Left ventricle myocardium inferior (tissue), 1 donor: Measurements from ENCODE around the gene MIA. TPM values are rescaled to one million over a fixed set of nuclear protein-coding genes. Genes with fewer than 3 reads are reported as not detected.

Experiments
- DNase-seq: peaks from one replicate; pipeline ENCODE4 v3.0.0-alpha.2; 2020
- H3K27ac ChIP-seq: fragments of 200-600 bp; replicated peaks from 2 replicates; pipeline ENCODE4 v1.8.0; 2021
- H3K27me3 ChIP-seq: fragments of 200-600 bp; 2 replicates; pipeline ENCODE4 v1.8.0; 2021; ENCODE audit warnings: low read depth
- H3K36me3 ChIP-seq: fragments of 200-600 bp; 2 replicates; pipeline ENCODE4 v1.8.0; 2021
- H3K4me1 ChIP-seq: fragments of 200-600 bp; 2 replicates; pipeline ENCODE4 v1.8.0; 2021
- H3K4me3 ChIP-seq: fragments of 200-600 bp; 2 replicates; pipeline ENCODE4 v1.8.0; 2021; ENCODE audit warnings: mild to moderate bottlenecking, moderate library complexity
- H3K9me3 ChIP-seq: fragments of 200-600 bp; replicated peaks from 2 replicates; pipeline ENCODE4 v1.8.0; 2021
- intact Hi-C: fragments of 100-400 bp; cut with micrococcal nuclease; formaldehyde crosslinking; loops from one replicate; pipeline ENCODE4 v1.11.0; 2022
- total RNA-seq: library from RNA; stranded (reverse); fragmentation: NEBNext Ultra II Directional; extraction: Animal tissue kit (Norgen Biotek cat#: 25700); gene quantifications from one replicate; pipeline ENCODE4 v1.2.1, GENCODE V29; 2021
- TF ChIP-seq, protein P1 (sequence below): fragments of 200-600 bp; IDR thresholded peaks from 2 replicates; pipeline ENCODE4 v1.8.0; 2021; ENCODE audit warnings: antibody characterized with exemption, mild to moderate bottlenecking, borderline replicate concordance
- donor health status: DM: no; HTN: yes; CAD: no; lungs with severe emphysema.

MIA gene
- total RNA-seq, 1 donor from 2014 or later = not detected

DNA sequence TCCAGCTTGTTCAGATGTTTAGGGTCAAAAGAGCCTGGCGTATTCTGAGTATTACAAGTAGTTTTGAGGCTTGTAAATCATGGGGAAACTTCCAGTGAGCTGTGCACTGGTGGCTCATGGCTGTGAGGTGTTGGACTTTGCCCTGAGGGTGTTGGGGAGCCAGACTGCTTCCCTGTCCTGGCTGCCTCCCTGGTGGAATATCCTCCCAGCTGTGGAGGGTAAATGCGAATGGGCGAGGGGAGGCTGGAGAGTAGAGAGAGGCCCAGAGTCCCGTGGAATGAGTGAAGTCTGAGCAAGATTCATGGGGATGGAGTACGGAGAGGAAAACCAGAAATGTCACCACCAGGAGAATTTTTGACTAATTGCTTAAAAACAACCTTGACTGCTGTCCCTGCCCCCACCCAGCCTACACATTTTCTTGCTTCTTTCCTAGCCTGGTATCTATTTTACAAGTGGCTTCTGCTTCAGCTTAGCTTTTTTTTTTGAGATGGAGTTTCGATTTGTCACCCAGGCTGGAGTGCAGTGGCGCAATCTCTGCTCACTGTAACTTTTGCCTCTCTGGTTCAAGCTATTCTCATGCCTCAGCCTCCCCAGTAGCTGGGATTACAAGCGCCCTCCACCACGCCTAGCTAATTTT lies 20.6 kb upstream of the MIA start:
- TF ChIP-seq, protein P1, sequence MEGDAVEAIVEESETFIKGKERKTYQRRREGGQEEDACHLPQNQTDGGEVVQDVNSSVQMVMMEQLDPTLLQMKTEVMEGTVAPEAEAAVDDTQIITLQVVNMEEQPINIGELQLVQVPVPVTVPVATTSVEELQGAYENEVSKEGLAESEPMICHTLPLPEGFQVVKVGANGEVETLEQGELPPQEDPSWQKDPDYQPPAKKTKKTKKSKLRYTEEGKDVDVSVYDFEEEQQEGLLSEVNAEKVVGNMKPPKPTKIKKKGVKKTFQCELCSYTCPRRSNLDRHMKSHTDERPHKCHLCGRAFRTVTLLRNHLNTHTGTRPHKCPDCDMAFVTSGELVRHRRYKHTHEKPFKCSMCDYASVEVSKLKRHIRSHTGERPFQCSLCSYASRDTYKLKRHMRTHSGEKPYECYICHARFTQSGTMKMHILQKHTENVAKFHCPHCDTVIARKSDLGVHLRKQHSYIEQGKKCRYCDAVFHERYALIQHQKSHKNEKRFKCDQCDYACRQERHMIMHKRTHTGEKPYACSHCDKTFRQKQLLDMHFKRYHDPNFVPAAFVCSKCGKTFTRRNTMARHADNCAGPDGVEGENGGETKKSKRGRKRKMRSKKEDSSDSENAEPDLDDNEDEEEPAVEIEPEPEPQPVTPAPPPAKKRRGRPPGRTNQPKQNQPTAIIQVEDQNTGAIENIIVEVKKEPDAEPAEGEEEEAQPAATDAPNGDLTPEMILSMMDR = no peak
- Histone ChIP-seq H3K4me1 (peaks cover 54% of the 10 kb centered on the region), H3K36me3 (peaks cover 45% of the 10 kb centered on the region), H3K27ac (no peak overlapping the region), H3K9me3 (no peaks in the 10 kb centered on the region), H3K27me3 (no peaks in the 10 kb centered on the region), H3K4me3 (no peak overlapping the region)
- intact Hi-C loops = loop anchor here (5.0 kb wide), 1 partner anchor 97 kb away; no protein-coding TSS in a partner anchor
- no peak for DNase-seq

DNA sequence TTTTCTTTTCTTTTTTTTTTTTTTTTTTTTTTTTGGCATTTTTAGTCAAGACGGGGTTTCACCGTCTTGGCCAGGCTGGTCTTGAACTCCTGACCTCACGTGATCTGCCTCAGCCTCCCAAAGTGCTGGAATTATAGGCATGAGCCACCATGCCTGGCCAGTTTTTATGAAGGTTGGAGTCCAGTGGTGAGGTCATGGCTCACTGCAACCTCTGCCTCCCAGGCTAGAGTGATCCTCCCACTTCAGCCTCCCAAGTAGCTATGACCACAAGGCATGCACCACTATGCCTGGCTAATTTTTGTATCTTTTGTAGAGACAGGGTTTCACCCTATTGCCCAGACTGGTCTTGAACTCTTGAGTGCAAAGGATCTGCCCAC lies 20.1 kb upstream of the MIA start:
- DNase-seq = no peak
- Histone ChIP-seq H3K27ac (no peak overlapping the region), H3K9me3 (no peaks in the 10 kb centered on the region), H3K27me3 (no peaks in the 10 kb centered on the region), H3K4me3 (no peak overlapping the region), H3K4me1 (peaks cover 49% of the 10 kb centered on the region), H3K36me3 (peaks cover 50% of the 10 kb centered on the region)
- intact Hi-C loops = no loop called here
- TF ChIP-seq, protein P1 = no peak

DNA sequence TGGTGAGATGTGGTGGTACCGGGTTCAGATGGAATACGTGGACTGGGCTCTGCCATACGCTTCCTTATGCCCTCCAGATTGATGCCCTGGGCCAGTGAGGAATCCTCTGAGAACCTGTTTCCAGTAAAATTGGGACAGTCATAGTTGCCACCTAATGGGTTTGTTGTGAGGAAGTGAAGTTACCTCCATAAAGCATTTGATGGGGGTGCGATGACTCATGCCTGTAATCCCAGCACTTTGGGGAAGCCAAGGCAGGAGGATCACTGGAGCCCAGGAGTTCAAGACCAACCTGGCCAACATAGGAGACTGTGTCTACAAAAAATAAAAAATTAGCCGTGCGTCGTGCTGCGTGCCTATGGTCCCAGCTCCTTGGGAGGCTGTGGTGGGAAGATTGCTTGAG lies 19.5 kb upstream of the MIA start:
- no peak overlapping the region for H3K4me3 ChIP-seq
- H3K27ac ChIP-seq = no peak overlapping the region
- TF ChIP-seq, protein P1 = no peak
- H3K27me3 ChIP-seq = no peaks in the 10 kb centered on the region
- H3K9me3 ChIP-seq = no peaks in the 10 kb centered on the region
- peaks cover 49% of the 10 kb centered on the region for H3K4me1 ChIP-seq
- intact Hi-C loops = no loop called here
- H3K36me3 ChIP-seq = peaks cover 55% of the 10 kb centered on the region
- no peak for DNase-seq

DNA sequence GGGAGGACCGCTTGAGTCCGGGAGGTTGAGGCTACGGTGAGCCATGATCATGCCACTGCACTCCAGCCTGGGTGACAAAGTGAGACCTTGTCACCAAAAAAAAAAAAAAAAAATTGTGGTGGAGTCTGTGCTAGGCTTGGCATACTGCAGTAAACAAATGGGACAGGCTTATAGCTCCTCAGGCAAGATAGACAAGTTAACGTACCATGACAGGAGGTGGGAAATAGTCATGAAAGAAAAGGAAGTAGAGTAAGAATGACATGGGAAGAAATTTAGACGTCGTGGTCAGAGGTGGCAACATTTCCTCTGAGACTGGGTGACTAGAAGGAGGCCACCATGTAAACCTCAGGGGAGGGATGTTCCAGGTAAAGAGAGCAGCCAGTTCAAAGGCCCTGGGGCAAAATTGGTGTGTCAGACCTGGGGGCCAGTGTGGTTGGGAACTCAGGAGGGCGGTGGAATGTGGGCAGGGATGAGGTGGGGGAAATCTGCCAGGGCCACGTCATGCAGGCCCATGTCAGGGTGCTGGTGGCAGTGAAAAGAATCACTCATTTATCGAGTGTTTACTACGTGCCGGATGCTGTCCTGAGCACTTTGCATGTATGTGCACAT lies 18.7 kb upstream of the MIA start:
- Histone ChIP-seq H3K36me3 (peaks cover 62% of the 10 kb centered on the region), H3K4me1 (peaks cover 45% of the 10 kb centered on the region)
- intact Hi-C loops = no loop called here

DNA sequence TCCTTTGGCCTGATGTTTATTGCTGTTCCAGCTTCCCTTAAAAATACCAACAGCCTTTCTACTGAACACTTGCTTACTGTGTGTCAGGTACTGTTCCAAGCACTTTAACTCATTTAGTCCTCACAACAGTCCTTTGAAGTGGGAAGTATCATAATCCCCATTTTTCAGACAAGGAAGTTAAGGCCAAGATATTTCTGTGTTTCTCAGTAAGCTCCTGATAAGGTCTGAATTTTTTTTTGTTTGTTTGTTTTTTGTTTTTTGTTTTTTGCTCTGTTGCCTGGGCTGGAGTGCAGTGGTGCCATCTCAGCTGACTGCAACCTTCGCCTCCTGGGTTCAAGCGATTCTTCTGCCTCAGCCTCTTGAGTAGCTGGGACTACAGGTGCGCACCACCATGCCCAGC lies 16.8 kb upstream of the MIA start:
- H3K4me1 ChIP-seq = peaks cover 28% of the 10 kb centered on the region
- TF ChIP-seq, protein P1 = no peak
- no peak overlapping the region for H3K27ac ChIP-seq
- no peak overlapping the region for H3K4me3 ChIP-seq
- DNase-seq = no peak
- intact Hi-C loops = no loop called here
- H3K27me3 ChIP-seq = no peaks in the 10 kb centered on the region
- no peaks in the 10 kb centered on the region for H3K9me3 ChIP-seq
- H3K36me3 ChIP-seq = peaks cover 81% of the 10 kb centered on the region

More for the DNA sequence above, 18.7 kb upstream of the MIA start:
- TF ChIP-seq, protein P1 = no peak
- H3K9me3 ChIP-seq = no peaks in the 10 kb centered on the region
- H3K27ac ChIP-seq = no peak overlapping the region
- H3K4me3 ChIP-seq = no peak overlapping the region
- H3K27me3 ChIP-seq = no peaks in the 10 kb centered on the region
- no peak for DNase-seq
